Measurements from ENCODE around the gene DAZAP1. TPM values are rescaled to one million over a fixed set of nuclear protein-coding genes. Genes with fewer than 3 reads are reported as not detected.

Gene DAZAP1
- total RNA-seq, 2 donors from 2014 or later = 154 to 179 TPM

DNA sequence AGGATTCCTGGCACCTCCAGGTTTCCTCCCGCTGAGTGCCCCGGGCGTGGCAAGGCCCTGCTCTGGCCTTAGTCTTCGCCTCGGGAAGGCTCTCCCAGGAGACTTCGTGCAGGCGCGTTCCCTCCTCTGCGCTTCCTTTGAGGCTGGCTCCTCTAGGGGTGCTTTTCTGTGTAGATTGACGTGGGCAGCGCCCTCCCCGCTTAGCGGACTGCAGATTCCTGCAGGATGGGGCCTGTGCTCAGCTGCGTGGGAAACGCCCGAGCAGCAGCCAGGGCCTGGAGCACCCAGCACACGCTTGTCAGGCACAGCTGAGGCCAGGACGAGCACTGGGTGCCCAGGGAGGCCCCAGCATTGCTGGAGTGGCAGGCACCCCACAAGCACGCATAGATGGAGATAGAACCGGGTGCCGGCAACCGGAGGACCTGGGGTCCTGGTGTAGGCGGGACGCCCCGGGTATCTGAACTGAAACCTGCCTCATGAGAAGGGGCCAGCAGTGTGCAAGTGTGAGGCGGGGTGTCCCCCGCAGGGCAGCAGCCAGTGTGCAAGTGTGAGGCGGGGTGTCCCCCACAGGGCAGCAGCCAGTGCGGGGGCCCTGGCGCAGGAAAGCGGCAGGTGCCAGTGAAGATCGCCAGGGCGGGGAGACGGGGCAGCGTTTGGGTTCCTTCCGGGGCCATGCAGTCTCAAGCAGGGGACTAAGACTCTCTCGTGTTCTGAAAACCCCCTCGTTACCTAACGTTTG lies 20.3 kb upstream of the DAZAP1 start:
- H3K4me1 ChIP-seq (ENCODE audit: control insufficient read depth, insufficient read depth, low read length) = no peaks in the 10 kb centered on the region
- H3K36me3 Mint-ChIP-seq (ENCODE audit: low read depth) = peaks cover 25% of the 10 kb centered on the region

DNA sequence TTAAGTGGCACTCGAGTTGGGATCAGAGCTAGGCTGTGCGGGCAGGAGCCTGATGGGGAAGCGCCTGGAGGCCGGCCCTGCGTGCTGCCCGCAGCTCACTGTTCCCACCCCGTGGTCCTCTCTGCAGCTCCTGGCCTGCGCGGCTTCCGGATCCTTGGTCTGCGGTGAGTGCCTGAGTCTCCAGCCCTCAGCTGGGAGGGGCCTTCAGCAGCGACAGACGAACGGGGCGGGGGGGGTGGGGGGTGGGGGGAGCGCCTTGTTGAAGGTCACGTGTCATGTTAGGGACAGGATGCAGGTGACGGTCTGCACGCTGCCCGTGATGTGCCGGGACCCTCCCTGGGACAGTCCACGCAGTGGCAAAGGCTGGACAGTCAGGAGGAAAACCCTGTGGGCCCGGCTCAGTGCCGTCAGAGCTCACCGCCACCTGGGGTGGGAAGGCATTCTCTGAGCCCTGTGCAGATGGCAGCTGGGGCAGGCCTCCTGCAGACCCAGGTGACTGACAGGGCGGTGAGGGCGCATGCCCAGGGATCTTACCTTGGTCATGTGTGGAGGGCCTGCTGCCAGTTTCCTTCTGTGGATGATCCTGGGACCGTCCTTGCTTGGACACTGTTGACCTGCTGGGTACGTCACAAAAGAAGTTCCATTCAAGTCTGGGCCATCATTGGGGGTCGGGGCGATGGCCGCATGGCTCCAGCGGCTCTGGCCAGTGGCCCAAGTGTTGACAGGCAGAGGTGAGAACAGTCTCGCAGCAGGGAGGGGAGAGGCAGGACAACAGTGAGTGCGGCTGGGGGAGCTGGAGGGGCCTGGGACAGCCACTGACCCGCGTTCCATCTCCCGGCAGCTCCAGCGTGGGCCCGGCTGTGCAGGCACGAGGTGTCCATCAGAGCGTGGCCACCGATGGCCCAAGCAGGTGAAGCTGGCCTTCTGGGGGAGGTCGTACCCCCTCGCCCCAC lies 19.4 kb upstream of the DAZAP1 start:
- 91% methylated on average over 26 to 39 of the region's 45 CpGs for WGBS, 2 experiments (ENCODE audit: insufficient coverage in 1 of 2, insufficient read length in 1 of 2)

More for the DNA sequence above, 20.3 kb upstream of the DAZAP1 start:
- no peaks in the 10 kb centered on the region for H3K9me3 ChIP-seq (ENCODE audit: control insufficient read depth, low read length)
- H3K4me1 Mint-ChIP-seq = peaks cover 4% of the 10 kb centered on the region
- 95 to 97% methylated on average over 32 to 39 of the region's 39 CpGs for WGBS, 2 experiments (ENCODE audit: insufficient coverage in 1 of 2, insufficient read length in 1 of 2)
- peaks cover 10% of the 10 kb centered on the region for H3K36me3 ChIP-seq (ENCODE audit: control insufficient read depth, insufficient read depth, low read length)
- H3K27ac ChIP-seq (ENCODE audit: low read depth, low read length) = no peak overlapping the region
- H3K4me3 ChIP-seq (ENCODE audit: low read length) = no peak overlapping the region
- peaks cover 1% of the 10 kb centered on the region for H3K9me3 Mint-ChIP-seq
- H3K27me3 Mint-ChIP-seq (ENCODE audit: insufficient read depth) = no peaks in the 10 kb centered on the region
- H3K27ac Mint-ChIP-seq = no peak overlapping the region
- H3K27me3 ChIP-seq (ENCODE audit: control insufficient read depth, insufficient read depth, low read length, poor library complexity, severe bottlenecking) = no peaks in the 10 kb centered on the region
- H3K9ac ChIP-seq (ENCODE audit: extremely low read depth, low read length, poor library complexity, severe bottlenecking) = no peak overlapping the region
- TF ChIP-seq, protein P1, sequence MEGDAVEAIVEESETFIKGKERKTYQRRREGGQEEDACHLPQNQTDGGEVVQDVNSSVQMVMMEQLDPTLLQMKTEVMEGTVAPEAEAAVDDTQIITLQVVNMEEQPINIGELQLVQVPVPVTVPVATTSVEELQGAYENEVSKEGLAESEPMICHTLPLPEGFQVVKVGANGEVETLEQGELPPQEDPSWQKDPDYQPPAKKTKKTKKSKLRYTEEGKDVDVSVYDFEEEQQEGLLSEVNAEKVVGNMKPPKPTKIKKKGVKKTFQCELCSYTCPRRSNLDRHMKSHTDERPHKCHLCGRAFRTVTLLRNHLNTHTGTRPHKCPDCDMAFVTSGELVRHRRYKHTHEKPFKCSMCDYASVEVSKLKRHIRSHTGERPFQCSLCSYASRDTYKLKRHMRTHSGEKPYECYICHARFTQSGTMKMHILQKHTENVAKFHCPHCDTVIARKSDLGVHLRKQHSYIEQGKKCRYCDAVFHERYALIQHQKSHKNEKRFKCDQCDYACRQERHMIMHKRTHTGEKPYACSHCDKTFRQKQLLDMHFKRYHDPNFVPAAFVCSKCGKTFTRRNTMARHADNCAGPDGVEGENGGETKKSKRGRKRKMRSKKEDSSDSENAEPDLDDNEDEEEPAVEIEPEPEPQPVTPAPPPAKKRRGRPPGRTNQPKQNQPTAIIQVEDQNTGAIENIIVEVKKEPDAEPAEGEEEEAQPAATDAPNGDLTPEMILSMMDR (conservative IDR thresholded peaks at IDR 0.05) = no peak
- DNase-seq = no peak
- H3K4me3 Mint-ChIP-seq = no peak overlapping the region

DNA sequence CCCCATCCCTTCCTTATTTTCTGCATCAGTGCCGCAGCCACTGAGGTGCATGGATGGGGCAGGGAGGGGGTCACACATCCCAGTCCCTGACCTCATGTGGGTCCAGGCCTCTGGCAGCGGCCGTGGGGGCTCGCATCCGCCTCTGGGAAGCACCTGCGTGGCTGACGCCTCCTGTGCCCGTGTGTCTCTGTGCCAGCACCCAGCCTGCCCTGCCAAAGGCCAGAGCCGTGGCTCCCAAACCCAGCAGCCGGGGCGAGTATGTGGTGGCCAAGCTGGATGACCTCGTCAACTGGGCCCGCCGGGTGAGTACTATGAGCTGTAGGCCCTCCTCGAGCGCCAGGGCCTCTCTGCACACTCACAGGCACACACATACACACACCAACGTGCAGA lies 18.8 kb upstream of the DAZAP1 start:
- H3K27me3 ChIP-seq (ENCODE audit: control insufficient read depth, insufficient read depth, low read length, poor library complexity, severe bottlenecking) = no peaks in the 10 kb centered on the region
- Mint-ChIP-seq H3K4me3 (no peak overlapping the region), H3K9me3 (no peaks in the 10 kb centered on the region), H3K36me3 (ENCODE audit: low read depth) (peaks cover 36% of the 10 kb centered on the region), H3K27ac (no peak overlapping the region), H3K4me1 (peaks cover 4% of the 10 kb centered on the region), H3K27me3 (ENCODE audit: insufficient read depth) (no peaks in the 10 kb centered on the region)
- no peak overlapping the region for H3K27ac ChIP-seq (ENCODE audit: low read depth, low read length)
- no peaks in the 10 kb centered on the region for H3K9me3 ChIP-seq (ENCODE audit: control insufficient read depth, low read length)
- no peaks in the 10 kb centered on the region for H3K4me1 ChIP-seq (ENCODE audit: control insufficient read depth, insufficient read depth, low read length)
- WGBS, 2 experiments (ENCODE audit: insufficient coverage in 1 of 2, insufficient read length in 1 of 2) = 95 to 98% methylated on average over 15 to 16 of the region's 17 CpGs
- DNase-seq = no peak
- TF ChIP-seq, protein P1 (conservative IDR thresholded peaks at IDR 0.05) = no peak
- H3K36me3 ChIP-seq (ENCODE audit: control insufficient read depth, insufficient read depth, low read length) = peaks cover 10% of the 10 kb centered on the region
- no peak overlapping the region for H3K9ac ChIP-seq (ENCODE audit: extremely low read depth, low read length, poor library complexity, severe bottlenecking)
- H3K4me3 ChIP-seq (ENCODE audit: low read length) = no peak overlapping the region

More for the DNA sequence above, 19.4 kb upstream of the DAZAP1 start:
- no peak for DNase-seq
- Histone ChIP-seq H3K9me3 (ENCODE audit: control insufficient read depth, low read length) (no peaks in the 10 kb centered on the region), H3K27me3 (ENCODE audit: control insufficient read depth, insufficient read depth, low read length, poor library complexity, severe bottlenecking) (no peaks in the 10 kb centered on the region), H3K4me3 (ENCODE audit: low read length) (no peak overlapping the region), H3K4me1 (ENCODE audit: control insufficient read depth, insufficient read depth, low read length) (no peaks in the 10 kb centered on the region), H3K36me3 (ENCODE audit: control insufficient read depth, insufficient read depth, low read length) (peaks cover 10% of the 10 kb centered on the region), H3K27ac (ENCODE audit: low read depth, low read length) (no peak overlapping the region), H3K9ac (ENCODE audit: extremely low read depth, low read length, poor library complexity, severe bottlenecking) (no peak overlapping the region)
- Mint-ChIP-seq H3K4me1 (peaks cover 4% of the 10 kb centered on the region), H3K36me3 (ENCODE audit: low read depth) (peaks cover 33% of the 10 kb centered on the region), H3K4me3 (no peak overlapping the region), H3K27ac (no peak overlapping the region), H3K27me3 (ENCODE audit: insufficient read depth) (no peaks in the 10 kb centered on the region), H3K9me3 (peaks cover 1% of the 10 kb centered on the region)
- TF ChIP-seq, protein P1 (conservative IDR thresholded peaks at IDR 0.05) = no peak

Measured in endodermal cell (in vitro differentiated cells).